DMS114 treated with DMSO at 0.1 percent for 48 hours (cell line): ENCODE measurements around the gene RAB3A.
A peak's percentile ranks its signal among the peaks of the same experiment; 100 is the strongest.
"Not testable (repeated sequence)": the region's sequence is repeated elsewhere in the genome, so short reads cannot be mapped to it uniquely, and the experiment has no call there.

ENCODE experiments used
- DNase-seq: peaks from one replicate; lab custom pipeline; 2025; ENCODE audit not compliant: unreplicated experiment; lab: John Stamatoyannopoulos, UW

The RAB3A gene

GRCh38 chr19:18224525-18225354 lies 20.9 kb upstream of the RAB3A start:
- DNase-seq = peak; percentile 95

- peak; percentile 27 for DNase-seq
These were observed 20.1 kb upstream of the RAB3A start for GRCh38 chr19:18223860-18224524.

- DNase-seq = no peak
These were observed 18.2 kb upstream of the RAB3A start for GRCh38 chr19:18221815-18222725.

GRCh38 chr19:18220632-18221275 lies 16.9 kb upstream of the RAB3A start:
- DNase-seq = no peak

- DNase-seq = no peak
These were observed 16.2 kb upstream of the RAB3A start for GRCh38 chr19:18219911-18220631.

- no peak for DNase-seq
These were observed 14.8 kb upstream of the RAB3A start for GRCh38 chr19:18218600-18218999.

- no peak for DNase-seq
These were observed 14.3 kb upstream of the RAB3A start for GRCh38 chr19:18218159-18218558.

GRCh38 chr19:18216789-18217188 lies 12.9 kb upstream of the RAB3A start:
- no peak for DNase-seq

- no peak for DNase-seq
These were observed 11.1 kb upstream of the RAB3A start for GRCh38 chr19:18214779-18215433.

- no peak for DNase-seq
These were observed 7.8 kb upstream of the RAB3A start for GRCh38 chr19:18211683-18212082.

GRCh38 chr19:18209912-18210311 lies 6.1 kb upstream of the RAB3A start:
- not testable (repeated sequence) for DNase-seq

GRCh38 chr19:18208098-18208951 lies 4.5 kb upstream of the RAB3A start:
- DNase-seq = no peak

GRCh38 chr19:18206018-18206417 lies 2.2 kb upstream of the RAB3A start:
- no peak for DNase-seq

- DNase-seq = no peak
These were observed 1.5 kb upstream of the RAB3A start for GRCh38 chr19:18205200-18205892.

- peak; percentile 93 for DNase-seq
These were observed 755 bp upstream of the RAB3A start for GRCh38 chr19:18204394-18205199.

- DNase-seq = no peak
These were observed 407 bp downstream of the RAB3A start for GRCh38 chr19:18203408-18203862.

- DNase-seq = no peak
These were observed 949 bp downstream of the RAB3A start for GRCh38 chr19:18202778-18203407.
